ENCODE measurements around the gene SEC14L2. TPM values are rescaled to one million over a fixed set of nuclear protein-coding genes. Genes with fewer than 3 reads are reported as not detected.
"Not testable (repeated sequence)": the region's sequence is repeated elsewhere in the genome, so short reads cannot be mapped to it uniquely, and the experiment has no call there.

The SEC14L2 gene
- total RNA-seq, 1 experiment from 2014 or later = 10.6 TPM

DNA sequence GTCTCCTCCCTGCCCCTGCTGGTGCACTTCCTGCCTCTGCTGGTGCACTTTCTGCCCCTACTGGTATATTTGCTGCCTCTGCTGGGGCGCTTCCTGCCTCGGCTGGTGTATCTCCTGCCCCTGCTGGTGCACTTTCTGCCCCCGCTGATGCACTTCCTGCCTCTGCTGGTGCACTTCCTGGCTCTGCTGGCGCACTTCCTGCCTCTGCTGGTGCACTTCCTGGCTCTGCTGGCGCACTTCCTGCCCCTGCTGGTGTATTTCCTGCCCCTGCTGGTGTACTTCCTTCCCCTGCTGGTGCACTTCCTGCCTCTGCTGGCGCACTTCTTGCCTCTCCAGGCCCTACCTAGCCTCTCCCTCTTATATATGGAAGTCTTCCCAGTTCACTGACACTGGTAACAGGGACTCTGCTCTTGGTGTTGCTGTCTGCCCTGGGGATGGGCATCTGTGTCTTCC lies 38.9 kb downstream of the SEC14L2 start:
- in situ Hi-C loops (cut with HindIII; ENCODE audit: low pct_unique_long_range_greater_than_20kb, low sequenced_read_pairs) = no loop called here
- DNase-seq (ENCODE audit: low read depth) = no peak

DNA sequence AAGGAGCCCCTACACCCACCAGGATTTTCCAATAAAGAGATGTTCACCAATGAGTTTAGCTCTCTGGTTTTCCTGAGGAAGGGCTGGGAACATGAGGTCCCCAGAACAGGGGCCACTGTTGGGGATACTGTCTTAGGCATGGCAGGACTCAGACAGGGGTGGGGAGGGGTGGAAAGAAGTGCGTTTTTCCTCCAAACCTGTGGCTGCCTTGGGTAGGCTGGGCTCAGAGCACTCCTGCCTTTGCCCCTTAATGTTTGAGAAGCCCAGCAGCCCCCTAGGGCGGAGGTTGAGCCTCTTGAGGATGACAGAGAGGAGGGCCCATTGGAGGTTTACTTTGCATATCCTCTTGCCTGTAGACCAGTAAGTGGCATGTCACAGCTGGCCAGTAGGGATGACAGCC lies 39.4 kb downstream of the SEC14L2 start:
- in situ Hi-C loops (cut with HindIII; ENCODE audit: low pct_unique_long_range_greater_than_20kb, low sequenced_read_pairs) = no loop called here

DNA sequence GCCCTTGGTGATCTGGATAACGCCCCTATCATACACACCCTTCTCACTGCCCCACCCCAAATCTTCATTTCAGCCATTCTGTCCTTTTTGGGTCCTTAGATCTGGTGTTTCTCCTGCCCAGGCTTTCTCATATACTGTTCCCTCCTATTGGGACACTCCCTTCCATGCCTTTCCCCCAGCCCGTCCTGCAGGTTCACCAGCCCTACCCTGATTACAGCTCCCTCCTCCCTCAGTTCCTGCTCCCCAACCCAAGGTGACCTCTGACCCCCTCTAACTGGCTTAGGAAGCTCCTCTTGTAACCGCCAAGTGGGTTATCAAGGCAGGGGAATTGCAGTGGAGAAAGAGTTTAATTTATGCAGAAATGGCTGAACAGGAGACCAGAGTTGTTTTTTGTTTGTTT lies 41.7 kb downstream of the SEC14L2 start:
- DNase-seq (ENCODE audit: low read depth) = no peak
- in situ Hi-C loops (cut with HindIII; ENCODE audit: low pct_unique_long_range_greater_than_20kb, low sequenced_read_pairs) = no loop called here

More for the DNA sequence above, 39.4 kb downstream of the SEC14L2 start:
- DNase-seq (ENCODE audit: low read depth) = no peak

DNA sequence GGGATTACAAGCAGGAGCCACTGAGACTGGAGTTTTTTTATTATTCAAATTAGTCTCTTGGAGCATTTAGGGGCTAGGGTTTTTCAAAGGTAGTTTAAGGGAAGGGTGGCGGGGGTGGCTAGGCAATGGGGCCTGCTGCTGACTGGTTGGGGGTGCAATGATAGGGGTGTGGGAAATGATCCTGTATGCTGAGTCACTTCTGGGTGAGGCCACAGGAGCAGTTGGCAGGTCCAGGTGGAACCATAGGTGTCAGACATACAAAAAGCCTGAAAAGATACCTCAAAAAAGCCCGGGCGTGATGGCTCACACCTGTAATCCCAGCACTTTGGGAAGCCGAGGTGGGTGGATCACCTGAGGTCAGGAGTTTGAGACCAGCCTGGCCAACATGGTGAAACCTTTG lies 42.4 kb downstream of the SEC14L2 start:
- in situ Hi-C loops (cut with HindIII; ENCODE audit: low pct_unique_long_range_greater_than_20kb, low sequenced_read_pairs) = no loop called here
- DNase-seq (ENCODE audit: low read depth) = no peak

DNA sequence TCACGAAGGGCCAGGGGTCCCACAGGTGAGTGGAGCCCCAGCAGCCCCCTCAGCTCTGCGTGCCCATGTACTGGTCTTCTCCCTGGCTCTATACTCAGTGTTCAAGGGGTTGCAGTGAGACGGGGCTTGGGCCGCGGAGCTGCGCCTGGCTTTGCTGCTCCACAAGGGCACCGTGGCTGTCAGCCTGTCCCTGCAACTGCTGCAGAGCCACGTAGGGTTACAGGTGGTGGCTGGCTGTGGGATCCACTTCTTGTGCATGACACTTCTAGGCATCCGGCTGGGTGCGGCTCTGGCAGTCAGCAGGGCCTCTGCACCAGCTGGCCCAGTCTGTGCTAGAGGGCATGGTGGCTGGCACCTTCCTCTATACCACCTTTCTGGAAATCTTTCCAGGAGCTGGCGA lies 43.0 kb downstream of the SEC14L2 start:
- in situ Hi-C loops (cut with HindIII; ENCODE audit: low pct_unique_long_range_greater_than_20kb, low sequenced_read_pairs) = no loop called here
- DNase-seq (ENCODE audit: low read depth) = no peak

DNA sequence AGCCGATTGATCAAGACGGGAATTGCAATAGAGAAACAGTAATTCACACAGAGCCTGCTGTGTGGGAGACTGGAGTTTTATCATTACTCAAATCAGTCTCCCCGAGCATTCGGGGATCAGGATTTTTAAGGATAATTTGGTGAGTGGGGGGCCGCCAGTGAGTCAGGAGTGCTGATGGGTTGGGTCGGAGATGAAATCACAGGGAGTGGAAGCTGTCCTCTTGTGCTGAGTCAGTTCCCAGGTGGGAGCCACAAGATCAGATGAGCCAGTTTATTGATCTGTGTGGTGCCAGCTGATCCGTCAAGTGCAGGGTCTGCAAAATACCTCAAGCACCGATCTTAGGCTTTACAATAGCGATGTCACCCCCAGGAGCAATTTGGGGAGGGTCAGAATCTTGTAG lies 44.3 kb downstream of the SEC14L2 start:
- DNase-seq (ENCODE audit: low read depth) = no peak
- in situ Hi-C loops (cut with HindIII; ENCODE audit: low pct_unique_long_range_greater_than_20kb, low sequenced_read_pairs) = no loop called here

DNA sequence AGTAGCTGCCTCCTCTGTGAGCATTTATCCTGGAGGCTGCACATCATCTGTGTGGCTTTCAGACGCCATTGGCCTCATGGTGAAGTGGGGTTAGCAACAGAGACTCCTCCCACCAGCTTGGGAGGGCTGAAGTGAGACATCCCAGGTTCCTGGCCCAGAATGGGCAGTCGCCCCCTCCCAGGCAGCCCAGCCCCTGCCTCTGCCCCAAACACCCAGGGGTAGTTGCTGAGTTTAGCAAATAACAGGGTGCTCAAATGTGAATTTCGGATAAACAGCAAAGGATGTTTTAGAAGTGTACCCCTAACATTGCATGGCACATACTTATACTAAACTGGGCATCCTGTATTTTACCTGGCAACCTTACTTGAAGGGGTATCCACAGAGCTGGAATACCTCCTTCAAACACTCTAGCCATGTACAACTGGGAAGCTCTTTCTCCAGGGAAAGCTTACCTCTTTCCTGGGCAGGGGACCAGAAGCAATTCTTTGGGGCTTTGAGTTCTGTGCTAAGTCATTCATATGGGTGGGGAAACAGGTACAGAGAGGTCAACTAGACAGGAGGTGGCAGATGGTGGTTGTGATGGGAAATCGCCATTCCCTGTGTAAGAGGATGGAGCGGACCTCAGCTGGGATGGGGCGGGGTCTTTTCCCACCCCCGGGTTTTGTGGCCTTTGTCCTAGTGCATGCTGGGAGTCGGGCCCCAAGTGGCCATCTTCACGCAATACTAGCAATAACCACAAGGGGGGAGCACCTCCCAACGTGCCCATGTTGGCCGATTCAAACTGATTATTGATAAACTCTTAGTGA lies 48.0 kb downstream of the SEC14L2 start:
- peak; percentile 43 for DNase-seq (ENCODE audit: low read depth)
- in situ Hi-C loops (cut with HindIII; ENCODE audit: low pct_unique_long_range_greater_than_20kb, low sequenced_read_pairs) = no loop called here

DNA sequence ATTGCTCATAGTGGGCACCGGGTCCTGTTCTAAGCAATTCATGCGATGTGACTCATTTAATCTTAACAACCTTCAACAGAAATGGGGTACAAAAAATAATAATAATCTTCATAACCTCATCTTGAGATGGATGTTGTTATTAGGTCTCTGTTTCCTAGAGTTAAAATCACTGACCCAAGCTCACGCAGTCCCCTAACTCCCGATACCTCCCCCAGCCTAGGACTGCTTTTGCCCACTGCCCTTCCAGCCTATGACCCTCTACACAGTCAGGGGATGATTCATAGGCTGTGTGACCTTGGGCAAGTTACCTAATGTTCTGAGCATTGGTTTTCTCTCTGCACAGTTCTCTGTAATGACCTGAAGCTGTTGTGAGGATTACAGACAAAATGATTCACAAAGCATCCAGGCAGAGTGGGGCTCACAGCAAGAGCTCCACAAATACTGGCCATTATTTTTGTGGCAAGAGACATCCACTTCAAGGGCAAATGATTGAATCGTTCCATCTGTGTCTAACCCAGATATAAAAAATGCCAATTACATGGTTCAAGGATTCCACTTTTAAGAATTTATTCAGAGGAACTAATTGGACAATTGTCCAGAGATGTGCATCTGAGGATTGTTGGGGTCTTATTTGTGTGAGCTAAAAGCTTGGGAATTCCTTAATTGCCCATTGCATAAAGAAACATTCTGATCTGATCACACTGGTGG lies 48.8 kb downstream of the SEC14L2 start:
- in situ Hi-C loops (cut with HindIII; ENCODE audit: low pct_unique_long_range_greater_than_20kb, low sequenced_read_pairs) = no loop called here
- no peak for DNase-seq (ENCODE audit: low read depth)

DNA sequence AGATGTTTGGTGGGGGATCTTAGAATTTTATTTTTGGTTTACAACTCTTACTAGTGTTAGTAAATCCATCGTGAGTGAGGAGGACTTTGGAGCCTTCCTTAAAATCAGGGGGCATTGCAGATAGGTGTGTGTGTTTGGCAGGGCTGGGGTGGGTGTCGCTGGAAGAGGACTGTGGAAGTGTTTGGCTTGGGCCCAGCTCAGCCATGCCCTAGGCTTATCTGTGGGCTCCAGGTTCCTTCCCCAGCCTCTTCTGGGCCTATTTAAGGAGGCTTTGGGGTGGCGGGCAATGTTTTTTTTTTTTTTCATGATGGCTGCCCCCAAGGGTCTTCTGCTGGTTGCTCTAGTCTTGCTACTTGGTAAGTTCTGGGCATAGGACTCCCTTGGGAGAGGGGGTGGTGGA lies 50.8 kb downstream of the SEC14L2 start:
- DNase-seq (ENCODE audit: low read depth) = no peak
- in situ Hi-C loops (cut with HindIII; ENCODE audit: low pct_unique_long_range_greater_than_20kb, low sequenced_read_pairs) = no loop called here

DNA sequence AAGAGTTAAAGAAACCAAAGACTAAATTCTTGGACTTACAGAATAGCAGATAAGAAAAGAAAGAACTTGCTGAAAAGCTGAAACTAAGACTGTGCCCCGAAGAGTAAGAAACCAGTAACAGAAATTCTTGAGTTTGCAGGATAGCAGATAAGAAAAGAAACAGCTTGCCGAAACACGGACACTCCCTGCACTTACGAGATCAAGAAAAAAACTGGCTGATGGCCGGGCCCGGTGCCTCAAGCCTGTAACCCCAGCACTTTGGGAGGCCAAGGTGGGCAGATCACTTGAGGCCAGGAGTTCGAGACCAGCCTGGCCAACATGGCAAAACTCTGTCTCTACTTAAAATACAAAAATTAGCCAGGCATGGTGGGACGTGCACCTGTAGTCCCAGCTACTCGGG lies 54.7 kb downstream of the SEC14L2 start:
- in situ Hi-C loops (cut with HindIII; ENCODE audit: low pct_unique_long_range_greater_than_20kb, low sequenced_read_pairs); DNase-seq (ENCODE audit: low read depth): not testable (repeated sequence)

DNA sequence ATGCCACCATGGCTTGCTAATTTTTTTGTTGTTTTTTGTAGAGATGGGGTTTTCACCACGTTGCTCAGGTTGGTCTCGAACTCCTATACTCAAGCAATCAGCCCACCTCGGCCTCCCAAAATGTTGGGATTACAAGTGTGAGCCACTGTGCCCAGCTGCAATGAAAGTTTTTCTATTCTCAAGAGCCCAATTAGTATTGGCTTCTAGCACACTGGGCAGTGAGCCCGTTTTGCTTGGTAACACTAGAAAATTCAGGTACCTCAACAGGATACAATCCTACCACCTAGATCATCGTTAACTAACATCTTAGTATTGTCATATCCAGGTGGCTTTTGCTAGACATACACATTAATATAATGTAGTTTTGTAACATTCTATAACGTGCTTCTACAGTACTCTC lies 56.0 kb downstream of the SEC14L2 start:
- in situ Hi-C loops (cut with HindIII; ENCODE audit: low pct_unique_long_range_greater_than_20kb, low sequenced_read_pairs) = no loop called here
- DNase-seq (ENCODE audit: low read depth) = no peak

DNA sequence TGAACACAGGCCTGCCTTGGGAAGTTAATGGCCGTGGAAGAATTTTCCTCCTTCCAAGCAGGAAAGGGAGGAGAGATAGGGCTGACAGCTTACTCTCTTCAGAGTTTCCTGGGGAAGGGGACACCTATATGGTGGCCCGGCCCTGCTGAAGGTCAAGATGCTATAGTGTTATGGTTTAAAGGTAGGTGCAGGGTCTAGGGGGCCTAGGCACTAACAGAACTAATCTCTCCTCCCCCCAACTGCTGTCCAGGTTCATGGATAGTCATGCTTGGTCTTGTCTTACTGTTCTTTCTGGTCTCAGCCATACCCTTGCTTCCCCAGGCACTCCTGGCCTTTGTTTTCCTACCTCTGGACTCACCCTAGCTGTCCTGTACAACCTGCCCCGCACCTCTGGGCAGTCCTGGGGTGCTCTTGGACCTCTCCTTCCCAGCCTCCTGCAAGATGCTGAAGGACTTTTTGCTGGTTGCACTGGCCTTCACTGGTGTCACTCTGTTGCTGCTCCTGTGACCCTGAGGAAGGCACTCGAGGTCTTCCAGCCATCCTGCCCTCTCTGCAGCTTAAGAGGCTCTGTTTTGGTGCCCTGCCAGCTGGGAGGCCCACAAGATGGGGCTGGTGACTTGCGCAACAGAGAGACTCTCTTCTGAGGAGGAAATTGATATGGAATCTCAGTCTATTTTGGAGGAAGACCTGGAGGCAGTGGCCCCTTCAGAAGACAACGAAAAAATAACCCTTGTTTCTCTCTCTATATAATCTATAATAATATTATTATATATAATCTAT lies 57.1 kb downstream of the SEC14L2 start:
- in situ Hi-C loops (cut with HindIII; ENCODE audit: low pct_unique_long_range_greater_than_20kb, low sequenced_read_pairs) = no loop called here
- no peak for DNase-seq (ENCODE audit: low read depth)

DNA sequence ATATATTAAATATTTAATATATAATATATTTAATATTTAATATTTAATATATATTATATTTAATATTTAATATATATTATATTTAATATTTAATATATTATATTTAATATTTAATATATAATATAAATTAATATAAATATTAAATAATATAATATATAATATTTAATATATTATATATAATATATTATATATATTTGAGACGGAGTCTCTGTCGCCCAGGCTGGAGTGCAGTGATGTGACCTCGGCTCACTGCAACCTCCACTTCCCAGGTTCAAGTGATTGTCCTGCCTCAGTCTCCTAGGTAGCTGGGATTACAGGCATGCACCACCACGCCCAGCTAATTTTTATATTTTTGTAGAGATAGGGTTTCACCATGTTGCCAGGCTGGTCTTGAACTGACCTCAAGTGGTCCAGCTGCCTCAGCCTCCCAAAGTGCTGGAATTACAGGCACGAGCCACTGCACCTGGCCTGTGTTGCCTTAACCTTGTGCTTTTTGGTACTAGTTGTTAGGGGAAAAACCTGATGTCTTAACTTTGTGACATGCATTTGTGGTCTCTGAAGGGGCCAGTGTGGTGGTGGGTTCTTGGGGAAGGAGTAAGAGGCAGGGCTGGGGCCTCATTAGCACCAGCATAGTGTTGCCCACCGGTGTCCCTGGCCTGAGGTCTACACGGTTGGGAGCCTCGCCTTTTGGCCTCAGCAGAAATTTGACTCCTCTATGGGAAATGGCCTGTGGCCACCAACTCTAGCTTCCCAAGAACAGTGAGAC lies 58.4 kb downstream of the SEC14L2 start:
- in situ Hi-C loops (cut with HindIII; ENCODE audit: low pct_unique_long_range_greater_than_20kb, low sequenced_read_pairs) = no loop called here
- no peak for DNase-seq (ENCODE audit: low read depth)

DNA sequence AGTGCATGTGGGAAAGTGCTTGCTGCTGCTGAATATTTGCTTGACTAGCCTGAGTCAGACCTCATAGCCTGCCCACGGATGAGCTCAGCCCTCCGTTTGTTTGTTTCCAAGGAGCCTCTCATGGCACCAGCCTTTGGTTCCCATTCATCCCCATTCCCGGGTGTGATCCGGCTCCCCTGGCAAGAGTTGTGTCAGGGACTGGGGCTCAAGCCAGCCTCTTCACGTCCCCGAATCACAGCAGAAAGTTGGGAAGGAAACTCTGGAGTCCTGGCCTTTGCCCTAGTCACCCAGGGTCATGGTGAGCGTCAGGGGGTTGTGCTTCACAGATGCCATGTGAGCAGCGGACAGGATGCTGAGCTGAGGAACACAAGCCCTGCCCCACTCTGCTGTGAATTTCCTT lies 61.2 kb downstream of the SEC14L2 start:
- no peak for DNase-seq (ENCODE audit: low read depth)
- in situ Hi-C loops (cut with HindIII; ENCODE audit: low pct_unique_long_range_greater_than_20kb, low sequenced_read_pairs) = no loop called here

DNA sequence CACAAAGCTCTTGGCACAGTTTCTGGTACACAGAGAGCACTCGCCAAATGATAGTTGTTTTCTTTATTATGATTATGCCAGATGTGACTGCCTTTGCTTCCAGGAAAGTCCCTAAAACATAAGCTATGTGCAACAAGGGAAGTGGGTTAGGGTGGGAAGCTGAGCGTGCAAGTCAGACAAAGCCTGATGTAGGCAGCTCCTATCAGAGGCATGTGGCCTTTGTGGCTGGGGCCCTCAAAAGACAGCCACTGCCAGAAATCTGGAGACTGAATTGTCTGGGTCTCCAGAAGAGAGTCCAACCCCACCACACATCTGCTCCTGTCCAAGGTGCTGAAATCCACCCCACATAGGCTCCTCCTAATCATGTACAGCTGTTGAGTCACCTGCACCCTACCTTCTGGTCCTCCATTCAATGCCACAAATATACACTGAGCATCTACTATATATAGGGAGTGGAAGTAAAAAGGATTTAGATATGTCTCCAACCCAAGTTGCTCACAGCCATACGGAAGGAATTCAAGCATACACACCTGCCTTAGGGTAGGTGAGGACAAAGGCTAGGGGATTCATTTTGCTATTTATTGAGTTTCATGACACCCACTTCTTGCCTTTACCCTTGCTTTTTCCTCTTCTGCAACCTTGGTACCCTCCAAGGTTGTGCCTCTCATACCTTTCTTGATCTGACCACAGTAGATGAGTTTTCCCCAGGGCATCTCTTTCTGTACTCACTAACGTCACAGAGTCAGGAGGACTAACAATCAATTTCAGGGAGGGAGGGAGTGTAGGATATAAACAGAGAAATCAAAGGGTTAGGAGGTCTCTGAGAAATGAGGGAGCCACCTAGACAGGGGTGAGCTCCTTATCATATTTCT lies 62.6 kb downstream of the SEC14L2 start:
- DNase-seq (ENCODE audit: low read depth) = peak; percentile 42
- in situ Hi-C loops (cut with HindIII; ENCODE audit: low pct_unique_long_range_greater_than_20kb, low sequenced_read_pairs) = no loop called here

DNA sequence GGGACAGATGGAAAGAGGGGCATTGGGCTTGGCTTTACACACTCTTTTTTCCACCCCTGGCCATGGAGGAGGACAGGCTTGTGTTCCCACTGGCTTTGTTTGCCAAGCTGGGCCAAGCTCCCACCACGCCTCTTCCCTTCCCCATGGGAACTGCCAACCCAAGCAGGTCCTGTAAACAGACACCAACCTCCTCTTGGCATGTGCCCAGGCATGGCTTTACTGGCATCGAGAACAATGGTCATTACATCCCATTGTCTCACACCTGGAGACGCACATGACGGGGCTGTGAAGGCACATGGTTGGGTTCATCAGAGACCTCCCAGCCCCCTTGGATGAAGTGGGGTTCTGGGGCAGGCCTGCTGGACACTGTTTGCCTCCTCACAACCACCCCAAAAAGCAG lies 63.3 kb downstream of the SEC14L2 start:
- DNase-seq (ENCODE audit: low read depth) = no peak
- in situ Hi-C loops (cut with HindIII; ENCODE audit: low pct_unique_long_range_greater_than_20kb, low sequenced_read_pairs) = no loop called here

DNA sequence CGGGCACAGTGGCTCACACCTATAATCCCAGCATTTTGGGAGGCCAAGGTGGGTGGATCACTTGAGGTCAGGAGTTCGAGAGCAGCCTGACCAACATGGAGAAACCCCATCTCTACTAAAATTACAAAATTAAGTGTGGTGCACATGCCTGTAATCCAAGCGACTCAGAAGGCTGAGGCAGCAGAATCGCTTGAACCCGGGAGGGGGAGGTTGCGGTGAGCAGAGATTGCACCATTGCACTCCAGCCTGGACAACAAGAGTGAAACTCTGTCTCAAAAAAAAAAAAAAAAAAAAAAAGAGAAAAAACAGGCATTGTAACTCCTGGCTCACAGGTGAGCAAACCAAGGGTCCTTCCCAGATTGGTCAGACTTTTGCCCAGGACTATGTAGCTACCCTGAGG lies 63.7 kb downstream of the SEC14L2 start:
- DNase-seq (ENCODE audit: low read depth); in situ Hi-C loops (cut with HindIII; ENCODE audit: low pct_unique_long_range_greater_than_20kb, low sequenced_read_pairs): not testable (repeated sequence)

Data from Caki2 (cell line).